Endothelial cell of umbilical vein (primary cell): ENCODE results near the gene ACER1. TPM values are rescaled to one million over a fixed set of nuclear protein-coding genes. Genes with fewer than 3 reads are reported as not detected.

Source experiments
- BruUV-seq: library from RNA; stranded (reverse); fragments of 400-500 nt; replicated peaks from 2 replicates; lab custom pipeline; 2021; lab: Mats Ljungman, UMichigan
- CTCF ChIA-PET: fragments of 300-600, 350-600 bp; sonication (Branson Sonifier 250); formaldehyde crosslinking; loops from one replicate; lab custom pipeline; 2021; ENCODE audit warnings: antibody characterized with exemption, inconsistent platforms; lab: Charles Lee
- POLR2A ChIA-PET: fragments of 300-600, 350-600 bp; sonication (Branson Sonifier 250); formaldehyde crosslinking; loops from one replicate; lab custom pipeline; 2021; ENCODE audit warnings: antibody characterized with exemption, inconsistent platforms; lab: Charles Lee
- DNase-seq: peaks from one replicate; pipeline ENCODE4 v3.0.0-alpha.2; 2011; ENCODE audit warnings: low read depth, low spot score
- FAIRE-seq: peaks from 2 replicates; lab custom pipeline; 2011; peaks lifted over from hg19 to GRCh38; lab: Jason Lieb, UNC
- H2AFZ ChIP-seq: 2 replicates; pipeline ENCODE4 v1.6.0; 2012; ENCODE audit warnings: low read depth, low read length, control low read depth, inconsistent platforms
- H3K27ac ChIP-seq: 2 replicates; pipeline ENCODE4 v1.5.1; 2011; ENCODE audit warnings: low read depth, mild to moderate bottlenecking, control low read depth, low read length, moderate library complexity; ENCODE audit not compliant: insufficient read depth
- H3K27me3 ChIP-seq, 2 experiments: 2 replicates each; pipeline versions ENCODE4 v1.6.0 to v1.6.1; 2011; ENCODE audit warnings: low read length in 2 of 2, mixed read lengths in 1 of 2; ENCODE audit not compliant: control insufficient read depth in 2 of 2, insufficient read depth in 2 of 2
- H3K36me3 ChIP-seq, 2 experiments: 2 replicates in 1 of 2; 3 replicates in 1 of 2; pipeline ENCODE4 v1.5.1; 2011; ENCODE audit warnings: low read length in 2 of 2, mild to moderate bottlenecking in 1 of 2, moderate library complexity in 1 of 2; ENCODE audit not compliant: control insufficient read depth in 2 of 2, insufficient read depth in 2 of 2; ENCODE audit errors: extremely low read depth in 1 of 2
- H3K4me1 ChIP-seq: 3 replicates; pipeline ENCODE4 v1.5.1; 2011; ENCODE audit warnings: mild to moderate bottlenecking, low read length; ENCODE audit not compliant: control insufficient read depth, insufficient read depth; ENCODE audit errors: extremely low read depth
- H3K4me2 ChIP-seq: 2 replicates; pipeline ENCODE4 v1.6.1; 2011; ENCODE audit warnings: low read length, control low read depth, mixed read lengths; ENCODE audit not compliant: insufficient read depth
- H3K4me3 ChIP-seq, 3 experiments: fragments of 200-600 bp in 1 of 3; sonication (generic), shearing (Covaris generic) in 1 of 3; replicated peaks in 1 of 3; 2 replicates each; pipeline ENCODE4 v1.5.1; 2011 to 2016; ENCODE audit warnings: control low read depth in 3 of 3, low read length in 3 of 3, mild to moderate bottlenecking in 2 of 3, inconsistent platforms in 1 of 3, low read depth in 1 of 3, moderate library complexity in 1 of 3; ENCODE audit not compliant: insufficient read depth in 1 of 3
- H3K79me2 ChIP-seq: 2 replicates; pipeline ENCODE4 v1.6.0; 2012; ENCODE audit warnings: low read length, inconsistent platforms; ENCODE audit not compliant: control insufficient read depth, insufficient read depth
- H3K9ac ChIP-seq: replicated peaks from 2 replicates; pipeline ENCODE3; 2011; ENCODE audit warnings: low read length, control low read depth; ENCODE audit not compliant: insufficient read depth; ENCODE audit errors: extremely low read depth
- H3K9me1 ChIP-seq: replicated peaks from 3 replicates; pipeline ENCODE4 v1.6.0; 2011; ENCODE audit warnings: mild to moderate bottlenecking, low read length; ENCODE audit not compliant: control insufficient read depth, insufficient read depth; ENCODE audit errors: extremely low read depth
- H3K9me3 ChIP-seq: replicated peaks from 2 replicates; pipeline ENCODE4 v1.5.1; 2012; ENCODE audit warnings: low read length, inconsistent platforms; ENCODE audit not compliant: control insufficient read depth, insufficient read depth
- H4K20me1 ChIP-seq: replicated peaks from 2 replicates; pipeline ENCODE3; 2011; ENCODE audit warnings: mild to moderate bottlenecking, low read length; ENCODE audit not compliant: control insufficient read depth, insufficient read depth; ENCODE audit errors: extremely low read depth
- CTCF ChIP-seq, 2 donors: IDR thresholded peaks; 1 replicate in 1 of 2; 2 replicates in 1 of 2; pipeline ENCODE4 v1.5.1; 2011; ENCODE audit warnings: low read length in 2 of 2, mild to moderate bottlenecking in 2 of 2, moderate library complexity in 2 of 2, control low read depth in 1 of 2, inconsistent platforms in 1 of 2, low read depth in 1 of 2; ENCODE audit not compliant: insufficient read depth in 1 of 2; ENCODE audit errors: extremely low read depth in 1 of 2
- GATA2 ChIP-seq: IDR thresholded peaks from 2 replicates; pipeline ENCODE4 v1.7.0; 2011; ENCODE audit warnings: low read depth, mild to moderate bottlenecking, moderate library complexity, mixed read lengths, low read length; ENCODE audit not compliant: insufficient read length, insufficient read depth
- JUN ChIP-seq: IDR thresholded peaks from 2 replicates; pipeline ENCODE4 v1.6.1; 2011; ENCODE audit warnings: borderline replicate concordance, low read depth; ENCODE audit not compliant: insufficient read length, insufficient read depth
- POLR2AphosphoS5 ChIP-seq: IDR thresholded peaks from 2 replicates; pipeline ENCODE4 v1.6.1; 2012; ENCODE audit warnings: low read depth, mild to moderate bottlenecking, control low read depth, low read length, moderate library complexity; ENCODE audit not compliant: insufficient read depth
- dilution Hi-C: fragments of 300-500 bp; cut with MboI; formaldehyde crosslinking; loops from one replicate; pipeline ENCODE4 v1.15.0; 2019; ENCODE audit warnings: low sequenced_read_pairs; ENCODE audit not compliant: extremely low pct_ligation_motif_present
- intact Hi-C: fragments of 100-400 bp; cut with micrococcal nuclease; formaldehyde crosslinking; loops from one replicate; pipeline ENCODE4 v1.10.0; 2022
- polyA plus RNA-seq, 4 experiments: library from polyadenylated mRNA; depleted of rRNA in 3 of 4; stranded (reverse) in 3 of 4; unstranded in 1 of 4; fragments of >200 nt; gene quantifications; 2 replicates each; pipeline versions ENCODE4 v1.2.1 to v1.2.3, GENCODE V29; 2011 to 2012; ENCODE audit warnings: missing spikeins in 1 of 4
- total RNA-seq: library from RNA; stranded (reverse); gene quantifications from 2 replicates; pipeline ENCODE4 v1.2.3, GENCODE V29; 2021
- TF ChIP-seq, protein P1 (sequence below): IDR thresholded peaks from 2 replicates; pipeline ENCODE4 v1.6.1; 2011; ENCODE audit not compliant: insufficient read depth, insufficient read length

ACER1 gene
- total and polyA plus RNA-seq, 2 donors (not counting 3 experiments of a cell fraction or from before 2014, with no cell fraction given), result 0.04 TPM; not detected in 1

GRCh38 chr19:6374711-6375410, 41.4 kb upstream of the ACER1 start:
- BruUV-seq, result TSS peak; percentile 36
- DNase-seq, result no peak
- Histone ChIP-seq H3K27me3 (no peaks in the 10 kb centered on the region), H3K79me2 (no peaks in the 10 kb centered on the region), H3K9me1 (no peaks in the 10 kb centered on the region), H4K20me1 (no peaks in the 10 kb centered on the region), H3K9me3 (no peaks in the 10 kb centered on the region), H3K4me3 (no peak overlapping the region), H2AFZ (no peak overlapping the region), H3K36me3 (peaks cover 0 to 6% of the 10 kb centered on the region in 2 experiments), H3K27ac (no peak overlapping the region), H3K9ac (no peak overlapping the region), H3K4me2 (no peak overlapping the region), H3K4me1 (peaks cover 2% of the 10 kb centered on the region)
- intact Hi-C loops (loop anchor here (5.0 kb wide), 1 partner anchor 362 kb away; the partner anchor contains the start of genes GPR108 and TRIP10), dilution Hi-C loops (no loop called here)
- ChIA-PET POLR2A (interaction anchor here (0.5 kb wide), 1 partner anchor 33 kb away, joined by 6 read pairs; no protein-coding TSS in a partner anchor), CTCF (no interaction called here)
- no peak for FAIRE-seq
- TF ChIP-seq GATA2 (no peak), CTCF (IDR thresholded peaks at IDR 0.05; ENCODE audit: extremely low read depth in 1 of 2, insufficient read depth in 1 of 2, low read depth in 1 of 2, low read length in 2 of 2) (no peak), JUN (no peak), POLR2AphosphoS5 (no peak)
- TF ChIP-seq, protein P1, sequence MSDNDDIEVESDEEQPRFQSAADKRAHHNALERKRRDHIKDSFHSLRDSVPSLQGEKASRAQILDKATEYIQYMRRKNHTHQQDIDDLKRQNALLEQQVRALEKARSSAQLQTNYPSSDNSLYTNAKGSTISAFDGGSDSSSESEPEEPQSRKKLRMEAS, result no peak
